AG09319 (cell line): ENCODE results near the gene NPEPPS.
"Not testable (repeated sequence)": the region's sequence is repeated elsewhere in the genome, so short reads cannot be mapped to it uniquely, and the experiment has no call there.

Experiments
- DNase-seq: peaks from one replicate; pipeline ENCODE4 v3.0.0-alpha.2; 2010; ENCODE audit warnings: low read depth; ENCODE audit errors: extremely low read depth
- TF ChIP-seq, protein P1 (sequence below): IDR thresholded peaks from 2 replicates; pipeline ENCODE4 v1.5.1; 2011; ENCODE audit warnings: low read depth, mild to moderate bottlenecking, inconsistent platforms, low read length, moderate library complexity

Gene NPEPPS, protein sequence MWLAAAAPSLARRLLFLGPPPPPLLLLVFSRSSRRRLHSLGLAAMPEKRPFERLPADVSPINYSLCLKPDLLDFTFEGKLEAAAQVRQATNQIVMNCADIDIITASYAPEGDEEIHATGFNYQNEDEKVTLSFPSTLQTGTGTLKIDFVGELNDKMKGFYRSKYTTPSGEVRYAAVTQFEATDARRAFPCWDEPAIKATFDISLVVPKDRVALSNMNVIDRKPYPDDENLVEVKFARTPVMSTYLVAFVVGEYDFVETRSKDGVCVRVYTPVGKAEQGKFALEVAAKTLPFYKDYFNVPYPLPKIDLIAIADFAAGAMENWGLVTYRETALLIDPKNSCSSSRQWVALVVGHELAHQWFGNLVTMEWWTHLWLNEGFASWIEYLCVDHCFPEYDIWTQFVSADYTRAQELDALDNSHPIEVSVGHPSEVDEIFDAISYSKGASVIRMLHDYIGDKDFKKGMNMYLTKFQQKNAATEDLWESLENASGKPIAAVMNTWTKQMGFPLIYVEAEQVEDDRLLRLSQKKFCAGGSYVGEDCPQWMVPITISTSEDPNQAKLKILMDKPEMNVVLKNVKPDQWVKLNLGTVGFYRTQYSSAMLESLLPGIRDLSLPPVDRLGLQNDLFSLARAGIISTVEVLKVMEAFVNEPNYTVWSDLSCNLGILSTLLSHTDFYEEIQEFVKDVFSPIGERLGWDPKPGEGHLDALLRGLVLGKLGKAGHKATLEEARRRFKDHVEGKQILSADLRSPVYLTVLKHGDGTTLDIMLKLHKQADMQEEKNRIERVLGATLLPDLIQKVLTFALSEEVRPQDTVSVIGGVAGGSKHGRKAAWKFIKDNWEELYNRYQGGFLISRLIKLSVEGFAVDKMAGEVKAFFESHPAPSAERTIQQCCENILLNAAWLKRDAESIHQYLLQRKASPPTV

DNA sequence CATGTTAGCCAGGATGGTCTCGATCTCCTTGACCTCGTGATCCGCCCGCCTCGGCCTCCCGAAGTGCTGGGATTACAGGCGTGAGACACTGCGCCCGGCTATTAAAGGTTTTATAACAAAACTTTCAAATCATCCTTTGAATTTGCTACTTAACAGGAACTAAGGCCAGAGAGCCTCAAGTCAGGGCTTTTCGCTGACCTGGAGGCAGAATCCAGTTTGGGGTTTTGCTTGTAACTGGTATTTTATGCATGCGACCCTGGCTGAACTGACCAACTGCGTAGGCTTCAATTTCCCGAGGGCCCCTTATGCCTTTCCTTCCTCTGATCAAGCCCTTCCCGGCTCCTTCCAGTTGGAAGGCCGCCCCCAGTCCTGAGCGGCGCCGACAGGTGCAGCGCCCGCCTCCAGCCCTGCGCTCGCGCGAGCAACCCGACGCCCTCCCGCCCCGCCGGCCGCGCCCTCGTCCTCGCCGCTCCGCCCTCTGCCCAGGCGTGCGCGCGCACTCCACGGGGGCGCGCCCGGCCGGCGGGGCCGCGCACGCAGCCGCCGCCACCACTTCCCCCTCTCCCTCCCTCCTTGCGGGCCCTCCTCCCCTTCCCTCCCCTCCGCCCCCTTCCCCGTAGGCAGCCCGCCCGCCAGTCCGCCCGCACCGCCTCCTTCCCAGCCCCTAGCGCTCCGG, at the start of gene NPEPPS:
Gene NPEPPS (plus strand): TSS at position 552 of the 676 bp plus-strand sequence. CDS start 193 bp downstream, outside the sequence.
- peak; percentile 54 for DNase-seq

DNA sequence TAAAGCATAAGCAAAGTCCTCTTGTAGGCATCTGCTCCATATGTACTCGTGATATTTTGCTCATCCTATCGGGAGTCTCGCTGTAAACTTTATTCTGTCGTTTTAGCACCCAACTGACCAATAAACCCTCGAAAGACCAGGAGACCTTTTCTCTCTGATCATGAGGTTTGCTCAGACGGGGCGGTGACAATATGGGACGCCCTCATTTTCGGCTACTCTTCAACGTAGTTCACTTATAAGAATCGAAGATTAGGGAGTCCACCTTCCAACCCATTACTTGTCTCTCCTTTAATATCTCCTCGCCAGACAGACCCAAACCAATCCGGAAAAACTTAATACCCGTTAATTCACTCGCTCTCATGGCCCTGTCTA, 39.1 kb upstream of the NPEPPS start:
- not testable (repeated sequence) for DNase-seq

DNA sequence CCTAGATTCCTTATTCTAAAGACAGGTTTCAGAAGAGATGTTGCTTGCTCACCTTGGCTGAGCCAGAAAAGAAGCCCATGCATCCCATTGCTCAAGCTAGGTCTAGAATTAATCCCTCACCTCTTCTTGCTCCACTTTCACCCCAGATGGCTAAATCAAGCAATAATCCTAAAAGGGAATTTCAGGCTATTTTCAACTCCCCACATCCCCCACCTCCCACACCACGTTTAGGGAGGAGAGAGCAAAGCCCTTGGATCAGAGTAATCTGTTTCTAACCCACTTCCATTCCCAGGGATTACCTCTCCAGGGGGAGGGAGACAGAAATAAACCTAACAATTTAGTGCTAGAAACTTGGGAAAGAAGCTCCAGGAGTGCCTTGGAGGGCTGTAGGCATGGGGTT, 31.8 kb upstream of the NPEPPS start:
- DNase-seq = not testable (repeated sequence)

DNA sequence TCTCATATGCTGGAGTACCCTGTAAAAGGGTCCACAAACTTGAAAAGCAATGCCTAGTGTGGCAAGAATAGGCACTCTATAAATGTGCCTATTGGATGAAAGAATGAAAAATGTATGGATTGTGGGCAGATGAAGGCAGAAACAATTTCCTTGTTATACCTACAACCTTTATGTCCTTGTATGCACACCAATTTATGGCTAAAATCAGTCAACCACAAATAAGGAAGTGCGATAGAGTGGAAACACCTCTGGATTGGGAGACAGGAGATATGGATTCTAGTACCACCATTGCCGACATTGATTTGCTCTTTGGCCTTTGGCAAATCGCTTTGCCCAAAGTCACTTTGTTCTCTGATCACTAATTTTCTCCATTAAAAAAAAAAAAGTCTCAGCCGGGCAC, 31.4 kb upstream of the NPEPPS start:
- not testable (repeated sequence) for DNase-seq

DNA sequence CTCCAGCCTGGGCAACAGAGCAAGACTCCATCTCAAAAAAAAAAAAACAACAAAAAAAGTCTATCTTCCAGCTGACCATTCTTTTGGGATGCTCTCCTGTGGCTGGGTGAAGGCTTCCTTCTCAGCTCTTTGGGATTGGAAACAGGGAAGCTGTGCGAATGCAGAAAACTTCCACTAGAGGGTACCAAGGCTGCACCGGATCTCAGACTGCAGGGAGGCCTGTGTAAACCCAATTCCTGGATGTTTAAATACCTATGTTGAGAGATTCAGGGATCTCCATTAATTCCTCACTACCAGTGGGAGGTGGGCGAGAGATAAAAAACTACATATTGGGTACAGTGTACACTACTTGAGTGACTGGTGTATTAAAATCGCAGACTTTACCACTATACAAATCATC, 30.3 kb upstream of the NPEPPS start:
- TF ChIP-seq, protein P1, sequence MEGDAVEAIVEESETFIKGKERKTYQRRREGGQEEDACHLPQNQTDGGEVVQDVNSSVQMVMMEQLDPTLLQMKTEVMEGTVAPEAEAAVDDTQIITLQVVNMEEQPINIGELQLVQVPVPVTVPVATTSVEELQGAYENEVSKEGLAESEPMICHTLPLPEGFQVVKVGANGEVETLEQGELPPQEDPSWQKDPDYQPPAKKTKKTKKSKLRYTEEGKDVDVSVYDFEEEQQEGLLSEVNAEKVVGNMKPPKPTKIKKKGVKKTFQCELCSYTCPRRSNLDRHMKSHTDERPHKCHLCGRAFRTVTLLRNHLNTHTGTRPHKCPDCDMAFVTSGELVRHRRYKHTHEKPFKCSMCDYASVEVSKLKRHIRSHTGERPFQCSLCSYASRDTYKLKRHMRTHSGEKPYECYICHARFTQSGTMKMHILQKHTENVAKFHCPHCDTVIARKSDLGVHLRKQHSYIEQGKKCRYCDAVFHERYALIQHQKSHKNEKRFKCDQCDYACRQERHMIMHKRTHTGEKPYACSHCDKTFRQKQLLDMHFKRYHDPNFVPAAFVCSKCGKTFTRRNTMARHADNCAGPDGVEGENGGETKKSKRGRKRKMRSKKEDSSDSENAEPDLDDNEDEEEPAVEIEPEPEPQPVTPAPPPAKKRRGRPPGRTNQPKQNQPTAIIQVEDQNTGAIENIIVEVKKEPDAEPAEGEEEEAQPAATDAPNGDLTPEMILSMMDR = peak; percentile 41
- not testable (repeated sequence) for DNase-seq

DNA sequence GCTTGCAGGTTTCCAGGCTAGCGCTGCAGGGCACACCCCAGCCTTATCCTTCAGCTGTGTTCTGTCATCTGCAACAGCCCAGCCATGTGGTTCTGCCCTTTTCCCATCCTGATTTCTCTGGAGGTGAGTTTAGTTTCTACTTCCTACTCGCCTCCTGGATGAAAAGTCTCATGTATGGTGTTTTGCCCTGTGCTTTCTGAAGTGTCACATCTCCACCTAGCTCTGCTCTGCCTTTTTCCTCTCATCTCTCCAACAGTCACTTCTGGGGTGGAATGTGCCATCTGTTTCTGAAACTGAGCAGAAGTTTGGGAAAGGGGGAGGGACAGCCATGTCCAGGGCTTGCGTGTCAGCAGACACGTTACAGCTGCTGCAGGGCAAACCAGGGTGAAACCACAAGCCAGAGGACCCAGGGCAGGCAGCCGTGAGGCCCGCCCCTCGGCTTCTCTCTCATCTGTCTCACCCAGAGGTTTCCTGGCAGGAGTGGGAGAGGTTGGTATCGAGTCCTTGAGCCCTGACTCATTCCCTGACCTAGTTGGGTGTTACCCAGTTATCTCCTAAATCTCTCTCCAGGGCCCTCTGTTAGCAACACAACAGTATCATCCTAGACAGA, 28.7 kb upstream of the NPEPPS start:
- peak; percentile 36 for DNase-seq

DNA sequence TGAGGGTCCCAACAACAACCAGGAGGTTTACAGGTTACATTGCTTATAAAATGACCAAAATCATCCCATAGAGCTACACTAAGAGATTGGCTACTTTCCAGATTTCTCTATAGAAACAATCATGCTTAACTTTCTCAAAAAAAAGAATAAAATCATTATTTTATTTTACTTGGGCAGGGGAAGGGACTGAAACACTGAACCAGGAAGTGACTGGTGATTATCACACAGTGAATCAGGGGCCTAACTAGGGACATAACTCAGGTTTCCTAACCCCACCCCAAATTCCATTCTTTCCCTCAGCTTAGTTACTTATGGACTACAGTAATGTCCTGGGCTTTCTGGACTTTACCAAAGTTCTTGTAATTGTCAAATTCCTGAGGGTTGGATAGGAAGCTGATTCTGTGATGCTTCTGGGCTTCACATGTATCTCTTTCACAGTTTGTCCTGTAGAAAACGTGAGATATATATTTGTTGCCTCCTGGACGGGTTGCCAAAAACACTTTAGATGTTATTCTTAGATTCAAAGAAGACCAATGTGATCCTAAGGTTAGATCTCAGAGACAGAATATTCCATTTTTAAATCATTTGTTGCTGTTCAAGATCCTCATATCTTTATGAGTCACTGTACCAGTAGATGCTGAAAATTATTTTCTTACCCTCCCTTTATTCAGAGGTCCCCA, 28.0 kb upstream of the NPEPPS start:
- DNase-seq = not testable (repeated sequence)

DNA sequence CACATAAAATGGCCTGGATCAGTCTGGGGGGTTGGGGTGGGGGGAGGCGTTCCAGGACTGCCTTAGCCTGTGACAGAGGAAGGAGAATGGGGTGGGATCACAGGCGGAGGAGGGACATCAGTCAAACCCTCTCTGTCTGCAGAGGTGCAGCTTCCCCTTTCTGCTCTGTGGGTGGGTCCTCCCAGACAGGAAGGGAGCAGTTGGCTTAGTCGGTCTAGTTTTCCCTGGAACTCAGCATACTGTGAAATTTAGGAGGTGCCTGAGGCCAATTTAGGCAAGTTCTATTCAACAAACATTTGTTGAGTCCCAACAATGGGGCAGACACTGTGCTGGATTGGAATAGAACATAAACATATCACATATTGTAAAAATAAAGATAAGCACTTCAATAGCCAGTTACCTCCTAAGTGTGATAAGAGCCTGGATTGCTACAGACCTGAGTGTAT, 19.2 kb upstream of the NPEPPS start:
- DNase-seq = not testable (repeated sequence)

DNA sequence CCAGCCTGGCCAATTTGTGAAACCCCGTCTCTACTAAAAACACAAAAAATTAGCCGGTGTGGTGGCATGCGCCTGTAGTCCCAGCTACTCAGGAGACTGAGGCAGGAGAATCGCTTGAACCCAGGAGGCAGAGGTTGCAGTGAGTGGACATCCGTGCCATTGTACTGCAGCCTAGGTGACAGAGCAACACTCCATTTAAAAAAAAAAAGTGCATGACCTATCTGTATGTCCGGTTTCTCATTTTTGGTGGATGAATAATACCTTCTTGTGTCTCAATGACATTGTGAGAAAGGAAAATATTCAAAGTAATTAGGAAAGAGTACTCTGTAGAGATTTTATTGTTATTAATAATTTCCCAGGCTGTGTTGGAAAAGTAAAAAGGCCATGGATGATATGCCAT, 17.6 kb upstream of the NPEPPS start:
- DNase-seq = not testable (repeated sequence)

DNA sequence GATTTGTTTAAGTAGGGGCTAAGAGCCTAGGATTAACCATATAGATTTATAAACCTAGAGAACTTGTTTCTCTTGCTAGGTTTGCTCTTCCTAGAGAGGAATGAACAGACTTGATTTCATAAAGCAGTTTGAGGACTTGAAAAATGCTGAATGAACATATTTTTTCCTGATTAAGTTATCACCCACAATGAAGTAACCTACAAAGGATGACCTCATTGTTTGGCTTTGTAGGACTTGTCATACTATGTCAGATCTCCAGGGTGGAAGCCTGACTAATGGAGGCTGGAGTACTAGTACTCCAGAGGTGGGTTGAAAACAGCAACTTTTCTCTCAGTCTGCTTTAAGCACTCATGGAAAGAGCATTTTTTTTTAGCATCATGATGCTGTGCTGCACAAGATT, 12.0 kb upstream of the NPEPPS start:
- not testable (repeated sequence) for DNase-seq

DNA sequence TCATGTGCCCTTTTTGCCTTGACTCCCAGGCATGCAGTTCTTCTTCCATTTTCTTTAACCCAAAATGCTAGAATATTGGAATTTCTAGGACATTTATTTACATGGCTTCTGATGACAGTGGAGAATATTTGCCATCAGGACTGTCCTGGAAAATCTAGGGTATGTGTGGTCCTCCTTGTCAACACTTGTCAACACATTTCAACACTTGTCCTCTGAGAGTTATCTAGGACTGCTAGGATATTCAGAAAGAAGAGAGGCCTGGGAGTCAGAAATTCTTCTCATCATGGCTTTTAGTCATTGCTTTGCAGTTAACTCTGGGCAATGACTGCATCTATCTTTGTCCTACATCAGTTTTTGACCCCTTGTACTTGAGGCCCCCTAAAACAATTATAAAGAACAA, 11.5 kb upstream of the NPEPPS start:
- not testable (repeated sequence) for DNase-seq

DNA sequence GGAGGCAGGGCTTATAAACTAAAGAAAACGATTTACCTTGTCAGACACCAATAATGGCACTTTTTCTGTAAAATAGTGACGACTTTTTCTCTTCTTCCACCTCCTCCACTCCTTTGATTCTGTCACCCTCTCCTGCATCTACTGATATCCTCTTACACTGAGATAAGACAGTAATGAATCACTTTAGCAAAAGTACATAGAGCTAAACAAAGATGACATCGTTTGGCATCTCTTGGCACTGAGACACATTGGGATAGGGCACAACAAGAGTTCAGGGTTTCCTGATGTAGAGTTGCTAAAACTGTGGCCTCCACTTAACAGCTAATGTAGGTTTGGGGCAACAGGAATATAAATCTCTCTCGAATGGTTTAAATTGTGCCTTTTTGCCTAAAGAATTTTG, 10.6 kb upstream of the NPEPPS start:
- not testable (repeated sequence) for DNase-seq

DNA sequence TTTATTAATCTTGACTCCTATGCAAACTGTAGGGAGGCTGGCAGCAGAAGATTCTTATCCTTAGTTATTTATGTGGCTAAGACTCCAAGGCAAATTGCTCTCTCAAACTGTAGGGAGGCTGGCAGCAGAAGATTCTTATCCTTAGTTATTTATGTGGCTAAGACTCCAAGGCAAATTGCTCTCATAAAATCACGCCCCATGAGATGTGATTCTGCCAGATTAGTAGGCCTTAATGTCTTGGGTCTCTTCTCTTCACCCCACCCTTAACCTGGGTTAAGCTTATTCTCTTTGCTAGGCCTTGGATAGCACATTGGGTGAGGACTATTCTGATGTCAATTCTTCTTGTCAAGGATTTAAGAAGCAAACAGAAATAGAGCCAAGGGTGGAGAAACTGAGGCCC, 9.5 kb upstream of the NPEPPS start:
- DNase-seq = not testable (repeated sequence)

DNA sequence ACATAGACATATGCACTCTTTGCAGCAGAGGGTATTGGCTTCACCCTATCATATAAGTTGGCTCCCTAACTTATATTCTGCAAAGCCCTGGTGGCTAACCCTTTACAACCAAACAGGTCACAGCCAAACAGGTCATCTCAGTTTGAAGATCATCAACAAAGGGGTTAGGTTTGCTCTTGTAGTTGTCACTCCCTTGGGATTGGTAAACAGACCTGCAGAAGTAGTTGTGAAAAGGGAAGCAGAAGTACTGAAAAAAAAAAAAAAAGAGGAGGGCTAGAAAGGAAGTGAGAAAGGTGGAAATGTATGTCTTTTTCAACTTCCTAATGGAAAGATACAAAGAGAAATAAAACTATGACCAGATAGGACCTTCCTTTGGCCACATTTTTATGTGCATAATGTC, 8.6 kb upstream of the NPEPPS start:
- not testable (repeated sequence) for DNase-seq

DNA sequence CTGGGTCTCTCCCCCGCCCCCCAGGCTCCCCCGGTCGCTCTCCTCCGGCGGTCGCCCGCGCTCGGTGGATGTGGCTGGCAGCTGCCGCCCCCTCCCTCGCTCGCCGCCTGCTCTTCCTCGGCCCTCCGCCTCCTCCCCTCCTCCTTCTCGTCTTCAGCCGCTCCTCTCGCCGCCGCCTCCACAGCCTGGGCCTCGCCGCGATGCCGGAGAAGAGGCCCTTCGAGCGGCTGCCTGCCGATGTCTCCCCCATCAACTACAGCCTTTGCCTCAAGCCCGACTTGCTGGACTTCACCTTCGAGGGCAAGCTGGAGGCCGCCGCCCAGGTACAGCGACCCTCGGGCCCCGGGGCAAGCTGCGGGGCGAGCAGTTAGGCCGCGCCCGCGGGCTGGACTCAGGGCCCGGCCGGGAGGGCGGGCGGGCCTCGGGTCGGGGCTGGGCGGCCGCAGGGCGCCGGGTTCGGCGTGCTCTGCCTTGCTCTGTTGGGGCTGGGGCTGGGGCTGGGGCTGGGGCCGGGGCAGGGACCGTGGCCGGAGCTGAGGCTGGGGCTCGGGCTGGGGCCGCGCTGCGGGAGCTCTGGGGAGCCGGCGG, 419 bp downstream of the NPEPPS start:
- not testable (repeated sequence) for DNase-seq

DNA sequence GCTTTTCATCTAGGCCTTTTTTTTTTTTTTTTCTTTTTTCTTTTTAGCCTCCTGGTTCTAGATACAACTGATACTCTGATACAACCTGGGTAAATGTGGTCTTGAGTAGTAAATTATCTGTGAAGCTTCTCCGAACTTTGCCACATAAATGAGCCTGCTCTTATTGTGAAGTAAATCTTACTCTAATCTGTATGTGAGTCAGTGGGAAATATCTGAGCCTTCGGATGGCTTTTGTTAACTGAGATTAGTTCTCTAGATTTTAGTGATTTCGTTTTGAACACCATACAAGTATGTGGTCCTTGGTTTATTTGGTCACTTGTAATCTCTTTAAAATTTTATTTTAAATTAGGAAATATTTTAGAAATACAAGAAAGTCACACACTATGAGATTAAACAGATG, 8.2 kb downstream of the NPEPPS start:
- not testable (repeated sequence) for DNase-seq

DNA sequence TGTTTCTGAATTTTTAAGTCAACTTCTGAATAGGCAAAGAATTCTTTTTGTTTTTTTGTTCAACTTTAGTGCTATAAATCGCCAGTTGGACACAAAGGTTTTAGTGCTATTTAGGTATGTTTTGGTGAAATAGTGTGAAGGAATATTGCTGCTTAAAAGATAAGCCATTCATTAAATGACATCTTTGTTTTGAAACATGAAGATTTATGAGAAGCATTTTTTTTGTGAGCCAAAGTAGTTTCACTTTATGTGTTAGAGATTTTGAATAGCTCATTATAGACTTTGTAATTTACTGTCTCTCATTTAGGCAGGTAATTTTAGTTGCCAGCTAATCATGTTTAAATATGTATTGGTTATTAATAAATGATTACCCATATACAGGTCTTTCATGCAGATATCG, 10.8 kb downstream of the NPEPPS start:
- not testable (repeated sequence) for DNase-seq

DNA sequence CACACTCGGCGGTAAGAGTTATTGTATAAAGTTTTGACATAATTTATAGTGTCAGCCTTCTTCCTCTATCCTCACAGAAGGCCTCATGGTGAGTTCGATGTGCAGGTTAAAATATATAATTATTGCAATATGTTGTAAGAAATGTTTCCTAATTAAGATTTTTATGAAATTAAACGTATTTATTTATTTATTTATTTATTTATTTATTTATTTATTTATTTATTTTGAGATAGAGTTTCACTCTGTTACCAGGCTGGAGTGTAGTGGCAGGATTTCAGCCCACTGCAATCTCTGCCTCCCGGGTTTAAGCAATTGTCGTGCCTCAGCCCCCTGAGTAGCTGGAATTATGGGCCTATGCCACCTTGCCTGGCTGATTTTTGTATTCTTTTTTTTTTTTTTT, 13.4 kb downstream of the NPEPPS start:
- not testable (repeated sequence) for DNase-seq
